Hematopoietic multipotent progenitor cell treated with erythropoietin and hydrocortisone succinate and interleukin-3 and kit ligand, for 6 days (in vitro differentiated cells): ENCODE measurements around the gene C1orf159.
A peak's percentile ranks its signal among the peaks of the same experiment; 100 is the strongest.

Source experiments
- DNase-seq: peaks from one replicate; pipeline ENCODE4 v3.0.0-alpha.2; 2015

The C1orf159 gene

GRCh38 chr1:1130206-1131120 lies 14.6 kb upstream of the C1orf159 start:
- DNase-seq, result no peak

GRCh38 chr1:1129381-1129821 lies 13.5 kb upstream of the C1orf159 start:
- DNase-seq, result no peak

- no peak for DNase-seq
These were observed 12.7 kb upstream of the C1orf159 start for GRCh38 chr1:1128454-1129139.

GRCh38 chr1:1127551-1128451 lies 11.9 kb upstream of the C1orf159 start:
- DNase-seq, result no peak

DNA sequence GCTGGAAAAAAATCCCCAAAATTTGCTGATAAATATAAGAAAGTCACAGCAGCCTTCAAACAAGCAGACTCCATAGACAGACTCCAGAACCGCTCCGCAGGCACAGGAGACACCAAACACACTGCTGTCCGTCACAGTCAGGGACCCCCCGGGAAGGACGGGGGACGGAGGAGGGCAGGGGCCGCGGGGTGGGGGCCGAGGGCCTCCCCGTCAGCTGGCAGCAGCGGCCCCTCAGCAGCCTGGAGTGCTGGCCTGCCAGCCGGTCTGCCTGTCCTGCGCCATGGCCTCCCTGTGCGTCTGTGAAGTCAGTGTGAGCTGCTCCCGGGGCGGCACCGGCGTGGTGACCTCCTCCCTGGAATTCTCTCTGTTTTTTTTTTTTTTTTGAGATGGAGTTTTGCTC lies 10.1 kb upstream of the C1orf159 start:
- no peak for DNase-seq

DNA sequence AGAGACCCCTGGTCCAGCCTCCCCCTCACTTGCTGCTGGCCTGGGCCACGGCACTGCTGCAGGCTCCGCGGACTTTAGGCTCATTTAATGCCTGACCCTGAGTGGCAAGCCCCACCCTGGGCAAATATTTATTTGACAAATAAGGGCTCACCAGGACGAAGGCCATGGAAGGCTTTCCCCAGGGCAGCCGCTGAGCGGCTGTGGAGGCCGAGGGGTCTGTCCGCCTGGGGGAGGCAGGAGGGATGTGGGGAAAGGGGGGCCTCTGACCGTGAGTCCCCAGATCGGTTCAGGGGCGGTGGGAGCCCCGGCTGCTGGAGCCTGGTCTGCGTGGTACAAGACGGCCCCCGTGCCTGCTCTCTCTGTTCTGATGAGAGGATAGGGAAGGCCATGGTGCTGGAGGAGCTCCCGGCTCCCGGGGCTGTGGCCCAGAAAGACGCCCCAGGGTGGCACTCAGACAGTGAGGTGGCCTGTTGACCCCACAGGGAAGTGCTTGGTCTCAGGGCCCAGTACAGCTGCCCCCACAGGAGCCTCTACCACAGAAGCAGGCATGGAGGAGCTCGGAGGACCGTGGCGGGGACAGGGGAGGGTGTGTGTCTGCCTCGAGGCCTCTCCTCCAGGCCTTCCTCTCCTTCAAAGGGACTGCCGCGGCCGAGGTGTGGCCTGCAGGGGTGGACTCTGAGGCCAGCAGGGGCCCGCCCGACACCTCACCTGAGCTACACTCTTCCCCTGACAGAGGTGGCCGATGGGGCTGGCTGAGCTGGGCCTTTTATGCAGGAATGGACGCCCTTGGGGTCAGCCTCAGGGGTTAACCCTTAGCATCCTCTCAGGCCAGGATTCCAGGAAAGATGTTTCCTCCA lies 9.1 kb upstream of the C1orf159 start:
- no peak for DNase-seq

GRCh38 chr1:1124508-1124785 lies 8.6 kb upstream of the C1orf159 start:
- no peak for DNase-seq

- DNase-seq, result peak; percentile 42
These were observed 8.0 kb upstream of the C1orf159 start for GRCh38 chr1:1123581-1124507.

GRCh38 chr1:1122981-1123480 lies 7.1 kb upstream of the C1orf159 start:
- peak; percentile 43 for DNase-seq

GRCh38 chr1:1122078-1122811 lies 6.4 kb upstream of the C1orf159 start:
- DNase-seq, result peak; percentile 87

DNA sequence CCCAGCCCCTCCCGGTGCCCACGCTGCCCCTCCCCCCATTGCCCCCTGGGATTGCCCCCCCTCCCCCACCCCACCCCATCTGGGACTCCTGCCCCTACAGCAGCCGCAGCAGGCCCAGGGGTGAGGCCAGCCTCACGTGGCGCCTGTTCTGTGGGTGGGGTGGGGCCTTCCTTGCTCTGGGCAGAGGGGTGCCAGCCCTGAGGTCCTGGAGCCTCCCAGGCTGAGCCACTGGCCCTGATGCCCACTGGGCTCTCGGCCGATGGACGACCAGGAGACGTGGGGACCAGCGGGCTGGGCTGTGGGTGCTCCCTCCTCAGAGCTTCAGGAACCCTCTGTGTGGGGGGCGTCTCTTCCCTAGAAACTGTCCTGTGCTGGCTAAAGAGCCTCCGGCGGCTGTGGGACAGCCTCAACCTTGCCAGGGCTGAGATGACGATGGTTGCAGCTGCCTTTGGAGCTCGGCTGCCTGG lies 5.8 kb upstream of the C1orf159 start:
- DNase-seq, result no peak

DNA sequence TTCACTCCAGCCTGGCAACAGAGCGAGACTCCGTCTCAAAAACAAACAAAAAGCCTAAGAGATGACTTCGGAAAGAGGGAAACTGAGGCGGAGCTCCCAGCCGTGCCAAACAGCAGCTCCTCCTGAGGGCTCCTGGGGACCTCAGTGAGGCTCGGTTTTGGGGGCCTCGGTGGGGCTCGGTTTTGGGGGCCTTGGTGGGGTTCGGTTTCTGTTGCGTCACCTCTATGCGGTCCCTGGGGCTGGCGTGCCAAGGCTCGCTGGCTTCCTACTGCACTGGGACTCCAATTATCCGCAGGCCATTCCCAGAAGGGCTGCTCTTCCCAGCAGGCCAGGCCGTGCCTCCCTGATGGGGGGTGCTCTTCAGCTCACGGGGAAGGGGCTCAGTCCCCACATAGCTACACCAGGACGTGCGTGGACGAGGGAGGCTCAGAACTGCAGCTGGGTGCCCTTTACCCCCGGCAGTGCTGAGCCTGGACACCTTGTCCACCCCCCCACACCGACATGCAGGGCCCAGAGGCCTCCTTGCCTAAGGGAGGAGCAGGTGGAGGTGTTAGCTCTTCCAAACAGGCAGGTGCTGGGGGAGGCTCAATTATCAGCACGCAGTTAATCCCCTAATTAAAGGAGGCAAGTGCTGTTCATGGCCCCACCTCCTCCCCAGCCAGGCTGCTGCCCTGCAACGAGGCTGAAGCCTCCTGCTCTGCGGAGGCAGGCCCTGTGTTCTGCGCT lies 5.1 kb upstream of the C1orf159 start:
- no peak for DNase-seq

DNA sequence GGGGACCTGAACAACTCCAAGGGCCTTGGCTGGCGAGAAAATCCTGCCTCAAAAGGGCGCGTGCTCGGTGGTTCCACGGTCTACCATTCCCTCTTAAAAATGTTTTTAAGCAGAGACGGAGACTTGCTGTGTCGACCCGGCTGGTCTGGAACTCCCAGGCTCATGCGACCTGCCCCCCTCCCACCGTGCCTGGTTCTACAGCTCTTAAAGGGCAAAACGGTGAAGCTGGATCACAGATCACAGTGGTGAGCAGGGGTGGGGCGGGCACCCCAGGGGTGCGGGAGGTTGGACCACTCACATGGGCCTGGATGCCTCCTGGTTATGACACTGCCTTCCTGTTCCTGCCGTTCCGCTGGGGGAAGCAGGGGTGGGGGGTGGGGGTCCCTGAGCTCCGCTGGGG lies 4.2 kb upstream of the C1orf159 start:
- no peak for DNase-seq

DNA sequence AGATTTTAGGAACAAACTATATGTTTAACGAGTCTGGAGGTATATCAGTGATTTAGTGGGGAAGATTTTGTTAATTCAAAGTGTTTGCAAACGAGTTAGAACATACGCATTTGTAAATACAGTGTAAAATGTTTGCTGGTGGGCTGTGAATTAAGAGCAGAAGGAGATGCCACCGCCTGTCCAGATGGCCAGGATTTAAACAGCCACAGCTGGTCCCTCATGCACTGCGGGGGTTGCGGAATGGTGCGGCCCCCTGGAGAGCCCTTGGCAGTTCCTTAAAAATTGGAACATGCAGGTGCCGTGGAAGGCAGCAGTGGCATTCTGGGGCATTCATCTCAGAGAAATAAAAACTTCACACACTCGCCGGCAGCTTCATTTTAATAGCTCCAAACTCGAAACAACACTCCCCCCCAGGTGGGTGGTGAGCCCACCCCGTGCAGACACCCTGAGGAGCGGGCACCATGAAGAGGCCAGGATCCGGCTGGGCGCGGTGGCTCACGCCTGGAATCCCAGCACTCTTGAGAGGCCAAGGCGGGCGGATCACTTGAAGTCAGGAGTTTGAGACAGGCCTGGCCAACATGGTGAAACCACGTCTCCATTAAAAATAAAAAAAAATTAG lies 3.5 kb upstream of the C1orf159 start:
- DNase-seq, result no peak

- DNase-seq, result no peak
These were observed 3.0 kb upstream of the C1orf159 start for GRCh38 chr1:1118876-1119220.

DNA sequence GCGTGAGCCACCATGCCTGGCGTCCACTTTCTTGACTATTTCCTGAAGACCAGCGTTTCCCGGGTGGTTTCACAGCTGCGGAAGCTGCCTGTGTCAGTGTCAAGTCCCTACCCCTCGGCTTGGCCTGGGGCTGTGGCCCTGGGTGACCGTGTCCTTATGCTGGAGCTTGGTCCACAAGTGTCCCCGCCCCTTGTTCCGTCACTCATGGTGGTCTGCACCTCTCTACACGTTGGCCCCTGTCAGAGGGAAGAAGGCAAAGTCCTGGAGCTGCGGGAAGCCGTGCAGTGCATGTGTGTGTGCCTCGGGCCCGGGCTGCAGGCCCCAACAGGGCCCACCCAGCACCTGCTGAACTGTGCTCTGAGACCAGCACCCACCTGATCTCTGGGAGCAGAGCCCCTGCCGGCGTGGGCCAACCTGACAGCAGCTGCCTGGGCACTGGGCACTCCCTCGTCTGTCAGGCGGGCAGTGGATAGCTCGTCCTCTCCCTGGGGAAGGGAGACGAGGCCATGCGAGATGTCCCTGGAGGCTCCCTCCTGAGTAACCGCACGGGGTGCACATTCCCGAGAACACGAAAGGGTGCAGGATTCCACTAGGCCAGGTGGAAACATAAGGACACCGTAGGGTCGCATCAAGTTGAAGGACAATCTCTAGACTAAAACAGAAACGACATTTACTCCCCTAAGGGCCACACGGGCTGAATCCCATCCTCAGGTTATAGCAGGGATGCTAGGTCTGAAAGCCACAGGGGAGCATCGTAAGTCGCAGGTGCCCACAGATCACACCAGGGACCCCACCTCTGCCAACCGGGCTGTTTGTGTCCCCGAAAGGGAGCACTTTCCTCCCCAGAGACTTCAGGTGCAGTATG lies 2.4 kb upstream of the C1orf159 start:
- no peak for DNase-seq

GRCh38 chr1:1117469-1117831 lies 1.6 kb upstream of the C1orf159 start:
- no peak for DNase-seq
